Measurements from ENCODE around the gene CHMP6. TPM values are rescaled to one million over a fixed set of nuclear protein-coding genes. Genes with fewer than 3 reads are reported as not detected.

The CHMP6 gene
- total RNA-seq, 1 donor from 2014 or later, result 27.6 TPM

DNA sequence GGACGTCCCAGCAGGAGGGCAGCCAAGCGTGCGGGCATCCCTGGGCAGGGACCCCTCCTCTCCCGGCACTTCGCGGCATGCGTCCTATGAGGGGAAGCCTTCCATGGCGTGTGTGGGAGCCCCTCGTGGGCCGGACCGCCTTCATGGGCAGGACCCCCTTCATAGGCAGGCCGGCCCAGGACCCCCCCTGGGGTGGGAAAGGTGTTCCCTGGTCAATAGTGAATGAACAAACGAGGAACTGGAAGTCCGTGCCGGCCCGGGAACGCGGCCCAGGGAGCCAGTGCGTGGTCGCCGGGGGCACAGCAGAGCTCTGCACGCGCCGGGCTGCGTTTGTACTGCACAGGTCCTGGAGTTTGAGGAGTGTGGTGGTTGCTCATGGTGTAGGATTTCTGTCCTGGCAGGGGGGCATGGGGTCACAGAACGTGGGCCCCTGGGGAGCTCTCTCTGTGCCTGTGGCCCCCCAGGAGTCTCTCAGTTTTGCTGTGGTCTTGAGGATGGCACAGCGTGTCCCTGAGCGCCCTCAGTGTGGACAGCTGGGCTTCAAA is 57.3 kb downstream of the CHMP6 start:
- Mint-ChIP-seq H3K36me3 (ENCODE audit: low read depth) (no peaks in the 10 kb centered on the region), H3K4me3 (ENCODE audit: unreplicated experiment) (no peak overlapping the region), H3K4me1 (ENCODE audit: low read depth) (peaks cover 37% of the 10 kb centered on the region), H3K27me3 (ENCODE audit: low read depth) (no peaks in the 10 kb centered on the region), H3K9me3 (ENCODE audit: low read depth) (no peaks in the 10 kb centered on the region), H3K27ac (ENCODE audit: unreplicated experiment) (no peak overlapping the region)
- TF ChIP-seq, protein P1, sequence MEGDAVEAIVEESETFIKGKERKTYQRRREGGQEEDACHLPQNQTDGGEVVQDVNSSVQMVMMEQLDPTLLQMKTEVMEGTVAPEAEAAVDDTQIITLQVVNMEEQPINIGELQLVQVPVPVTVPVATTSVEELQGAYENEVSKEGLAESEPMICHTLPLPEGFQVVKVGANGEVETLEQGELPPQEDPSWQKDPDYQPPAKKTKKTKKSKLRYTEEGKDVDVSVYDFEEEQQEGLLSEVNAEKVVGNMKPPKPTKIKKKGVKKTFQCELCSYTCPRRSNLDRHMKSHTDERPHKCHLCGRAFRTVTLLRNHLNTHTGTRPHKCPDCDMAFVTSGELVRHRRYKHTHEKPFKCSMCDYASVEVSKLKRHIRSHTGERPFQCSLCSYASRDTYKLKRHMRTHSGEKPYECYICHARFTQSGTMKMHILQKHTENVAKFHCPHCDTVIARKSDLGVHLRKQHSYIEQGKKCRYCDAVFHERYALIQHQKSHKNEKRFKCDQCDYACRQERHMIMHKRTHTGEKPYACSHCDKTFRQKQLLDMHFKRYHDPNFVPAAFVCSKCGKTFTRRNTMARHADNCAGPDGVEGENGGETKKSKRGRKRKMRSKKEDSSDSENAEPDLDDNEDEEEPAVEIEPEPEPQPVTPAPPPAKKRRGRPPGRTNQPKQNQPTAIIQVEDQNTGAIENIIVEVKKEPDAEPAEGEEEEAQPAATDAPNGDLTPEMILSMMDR (IDR thresholded peaks at IDR 0.05), result no peak
- no peak for DNase-seq (ENCODE audit: low spot score)

DNA sequence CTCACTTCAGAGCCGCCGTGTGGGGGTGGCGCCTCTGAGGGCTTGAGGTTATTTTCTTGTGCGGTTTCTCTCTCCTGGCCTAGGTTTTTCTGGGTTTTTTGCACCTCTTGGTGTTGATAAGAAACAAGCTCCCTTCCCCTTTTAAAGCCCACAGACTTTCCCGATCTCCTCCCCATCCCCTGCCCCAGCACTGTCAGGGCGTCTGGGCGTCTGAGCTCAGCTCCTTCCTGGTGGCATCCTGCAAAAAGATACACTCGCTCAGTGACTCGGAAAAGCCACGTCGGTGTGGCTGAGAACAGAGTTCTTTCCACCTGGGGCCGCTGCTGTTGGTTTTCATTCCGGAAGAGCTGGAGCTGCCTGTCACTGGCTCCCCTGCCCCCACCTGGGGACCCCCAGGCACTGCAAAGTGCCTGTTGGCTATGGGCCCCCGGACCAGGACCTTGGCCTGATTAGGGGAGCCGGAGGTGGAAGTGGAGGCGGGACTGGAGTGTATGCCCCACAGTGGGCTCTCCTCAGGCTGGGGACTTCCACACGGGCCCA is 57.8 kb downstream of the CHMP6 start:
- TF ChIP-seq, protein P1 (IDR thresholded peaks at IDR 0.05), result no peak
- peaks cover 34% of the 10 kb centered on the region for H3K4me1 Mint-ChIP-seq (ENCODE audit: low read depth)
- H3K4me3 Mint-ChIP-seq (ENCODE audit: unreplicated experiment), result no peak overlapping the region
- H3K27me3 Mint-ChIP-seq (ENCODE audit: low read depth), result no peaks in the 10 kb centered on the region
- DNase-seq (ENCODE audit: low spot score), result no peak
- no peaks in the 10 kb centered on the region for H3K9me3 Mint-ChIP-seq (ENCODE audit: low read depth)
- H3K36me3 Mint-ChIP-seq (ENCODE audit: low read depth), result no peaks in the 10 kb centered on the region
- peak overlapping the region; percentile 17 for H3K27ac Mint-ChIP-seq (ENCODE audit: unreplicated experiment)

Other genes with a start within 250 kb of the CHMP6 start
- 28.9 to 43.6 TPM (median 29.5 TPM) in 3 replicates for gene BAIAP2, start 43.3 kb downstream of the CHMP6 start, total RNA-seq
- not detected in 3 replicates for gene PVALEF, start 173.7 kb downstream of the CHMP6 start, total RNA-seq
- gene AATK, start 174.4 kb downstream of the CHMP6 start, total RNA-seq, result 0.48 to 0.67 TPM (median 0.51 TPM) in 3 replicates
- 8.2 to 9.6 TPM (median 8.5 TPM) in 3 replicates for gene CEP131, start 231.1 kb downstream of the CHMP6 start, total RNA-seq
- gene TEPSIN, start 247.2 kb downstream of the CHMP6 start, total RNA-seq, result 27.1 to 29.0 TPM (median 27.6 TPM) in 3 replicates
- gene NDUFAF8, start 247.5 kb downstream of the CHMP6 start, total RNA-seq, result 36.1 to 58.9 TPM (median 39.7 TPM) in 3 replicates

Measured in chondrocyte (in vitro differentiated cells).